ENCODE data around the gene SIGLEC15.
"Not testable (repeated sequence)": the region's sequence is repeated elsewhere in the genome, so short reads cannot be mapped to it uniquely, and the experiment has no call there.

The SIGLEC15 gene

GRCh38 chr18:45821026-45821425, 4.4 kb upstream of the SIGLEC15 start:
- DNase-seq, result no peak

GRCh38 chr18:45821711-45822110, 3.8 kb upstream of the SIGLEC15 start:
- no peak for DNase-seq

- DNase-seq, result no peak
These were observed 609 bp downstream of the SIGLEC15 start for GRCh38 chr18:45826084-45826483.

- DNase-seq, result not testable (repeated sequence)
These were observed 1.2 kb downstream of the SIGLEC15 start for GRCh38 chr18:45826716-45827115.

GRCh38 chr18:45828917-45829811, 3.7 kb downstream of the SIGLEC15 start:
- DNase-seq, result no peak

GRCh38 chr18:45829855-45830254, 4.4 kb downstream of the SIGLEC15 start:
- no peak for DNase-seq

GRCh38 chr18:45830917-45831316, 5.4 kb downstream of the SIGLEC15 start:
- no peak for DNase-seq

- no peak for DNase-seq
These were observed 8.4 kb downstream of the SIGLEC15 start for GRCh38 chr18:45833846-45834245.

GRCh38 chr18:45834306-45834705, 8.8 kb downstream of the SIGLEC15 start:
- DNase-seq, result no peak

GRCh38 chr18:45835057-45835636, 9.7 kb downstream of the SIGLEC15 start:
- DNase-seq, result no peak

GRCh38 chr18:45836242-45837205, 11.0 kb downstream of the SIGLEC15 start:
- no peak for DNase-seq

- peak; percentile 40 for DNase-seq
These were observed 12.0 kb downstream of the SIGLEC15 start for GRCh38 chr18:45837283-45838070.

- no peak for DNase-seq
These were observed 13.0 kb downstream of the SIGLEC15 start for GRCh38 chr18:45838302-45839070.

GRCh38 chr18:45839414-45840395, 14.2 kb downstream of the SIGLEC15 start:
- DNase-seq, result peak; percentile 37

- DNase-seq, result no peak
These were observed 15.7 kb downstream of the SIGLEC15 start for GRCh38 chr18:45841060-45841764.

- DNase-seq, result no peak
These were observed 16.4 kb downstream of the SIGLEC15 start for GRCh38 chr18:45841765-45842442.

- no peak for DNase-seq
These were observed 17.5 kb downstream of the SIGLEC15 start for GRCh38 chr18:45843019-45843418.

GRCh38 chr18:45844938-45845337, 19.5 kb downstream of the SIGLEC15 start:
- no peak for DNase-seq

GRCh38 chr18:45845410-45845809, 19.9 kb downstream of the SIGLEC15 start:
- no peak for DNase-seq
